SKM-1 treated with dmso at 0.1 percent for 144 hours (cell line): Measurements from ENCODE around the gene CACNG1.

Experiments used
- DNase-seq: peaks from one replicate; lab custom pipeline; 2025; ENCODE audit not compliant: unreplicated experiment; lab: John Stamatoyannopoulos, UW

The CACNG1 gene

GRCh38 chr17:67044016-67044772 is at the start of gene CACNG1:
TSS of gene CACNG1 (plus strand) at chr17:67044554. CDS start at chr17:67044661, 107 bp downstream.
- no peak for DNase-seq

- no peak for DNase-seq
Measured at GRCh38 chr17:66994930-66995535, 49.3 kb upstream of the CACNG1 start.

GRCh38 chr17:66995944-66996343 is 48.4 kb upstream of the CACNG1 start:
- DNase-seq = no peak

GRCh38 chr17:66996926-66997325 is 47.4 kb upstream of the CACNG1 start:
- DNase-seq = no peak

- DNase-seq = no peak
Measured at GRCh38 chr17:67003231-67003630, 41.1 kb upstream of the CACNG1 start.

GRCh38 chr17:67004181-67004580 is 40.2 kb upstream of the CACNG1 start:
- DNase-seq = no peak

GRCh38 chr17:67007266-67007665 is 37.1 kb upstream of the CACNG1 start:
- DNase-seq = no peak

GRCh38 chr17:67008101-67008500 is 36.3 kb upstream of the CACNG1 start:
- DNase-seq = no peak

- DNase-seq = no peak
Measured at GRCh38 chr17:67011527-67012175, 32.7 kb upstream of the CACNG1 start.

GRCh38 chr17:67013891-67014290 is 30.5 kb upstream of the CACNG1 start:
- no peak for DNase-seq

GRCh38 chr17:67015001-67015400 is 29.4 kb upstream of the CACNG1 start:
- DNase-seq = no peak

GRCh38 chr17:67016039-67016762 is 28.2 kb upstream of the CACNG1 start:
- no peak for DNase-seq

GRCh38 chr17:67017910-67018309 is 26.4 kb upstream of the CACNG1 start:
- DNase-seq = no peak

- no peak for DNase-seq
Measured at GRCh38 chr17:67018471-67019434, 25.6 kb upstream of the CACNG1 start.

- no peak for DNase-seq
Measured at GRCh38 chr17:67019809-67020208, 24.5 kb upstream of the CACNG1 start.

- DNase-seq = no peak
Measured at GRCh38 chr17:67020293-67020766, 24.0 kb upstream of the CACNG1 start.

- no peak for DNase-seq
Measured at GRCh38 chr17:67021196-67021595, 23.2 kb upstream of the CACNG1 start.

GRCh38 chr17:67021743-67022450 is 22.5 kb upstream of the CACNG1 start:
- DNase-seq = no peak

- no peak for DNase-seq
Measured at GRCh38 chr17:67022451-67022810, 21.9 kb upstream of the CACNG1 start.

- DNase-seq = no peak
Measured at GRCh38 chr17:67024736-67025135, 19.6 kb upstream of the CACNG1 start.
